ENCODE measurements around the gene HIRA.

The HIRA gene

GRCh38 chr22:19412478-19412877 is 19.1 kb downstream of the HIRA start:
- Mint-ChIP-seq H3K9me3 (peaks cover 4% of the 10 kb centered on the region), H3K27me3 (ENCODE audit: low read depth) (no peaks in the 10 kb centered on the region), H3K27ac (no peak overlapping the region), H3K36me3 (ENCODE audit: low read depth) (peaks cover 29% of the 10 kb centered on the region), H3K4me3 (no peak overlapping the region), H3K4me1 (no peaks in the 10 kb centered on the region)
- TF ChIP-seq CTCF (IDR thresholded peaks at IDR 0.05; ENCODE audit: unreplicated experiment in 3 of 3): no peak

GRCh38 chr22:19411690-19412045 is 19.9 kb downstream of the HIRA start:
- no peak overlapping the region for H3K4me3 Mint-ChIP-seq
- no peaks in the 10 kb centered on the region for H3K27me3 Mint-ChIP-seq (ENCODE audit: low read depth)
- no peaks in the 10 kb centered on the region for H3K4me1 Mint-ChIP-seq
- H3K9me3 Mint-ChIP-seq: peaks cover 4% of the 10 kb centered on the region
- no peak for TF ChIP-seq CTCF (IDR thresholded peaks at IDR 0.05; ENCODE audit: unreplicated experiment in 3 of 3)
- H3K36me3 Mint-ChIP-seq (ENCODE audit: low read depth): peaks cover 32% of the 10 kb centered on the region
- no peak overlapping the region for H3K27ac Mint-ChIP-seq

- Mint-ChIP-seq H3K27ac (no peak overlapping the region), H3K36me3 (ENCODE audit: low read depth) (peaks cover 29% of the 10 kb centered on the region), H3K27me3 (ENCODE audit: low read depth) (no peaks in the 10 kb centered on the region), H3K4me3 (no peak overlapping the region), H3K9me3 (peaks cover 4% of the 10 kb centered on the region), H3K4me1 (no peaks in the 10 kb centered on the region)
- TF ChIP-seq CTCF (IDR thresholded peaks at IDR 0.05; ENCODE audit: unreplicated experiment in 3 of 3): no peak
Observed at GRCh38 chr22:19410941-19411689, 20.4 kb downstream of the HIRA start.

- no peak for TF ChIP-seq CTCF (IDR thresholded peaks at IDR 0.05; ENCODE audit: unreplicated experiment in 3 of 3)
- Mint-ChIP-seq H3K4me3 (no peak overlapping the region), H3K9me3 (no peaks in the 10 kb centered on the region), H3K27me3 (ENCODE audit: low read depth) (no peaks in the 10 kb centered on the region), H3K27ac (no peak overlapping the region), H3K36me3 (ENCODE audit: low read depth) (peaks cover 47% of the 10 kb centered on the region), H3K4me1 (no peaks in the 10 kb centered on the region)
Observed at GRCh38 chr22:19407649-19408606, 23.6 kb downstream of the HIRA start.

- H3K27ac Mint-ChIP-seq: no peak overlapping the region
- TF ChIP-seq CTCF (IDR thresholded peaks at IDR 0.05; ENCODE audit: unreplicated experiment in 3 of 3): no peak
- H3K9me3 Mint-ChIP-seq: no peaks in the 10 kb centered on the region
- peaks cover 50% of the 10 kb centered on the region for H3K36me3 Mint-ChIP-seq (ENCODE audit: low read depth)
- H3K4me1 Mint-ChIP-seq: no peaks in the 10 kb centered on the region
- H3K4me3 Mint-ChIP-seq: no peak overlapping the region
- H3K27me3 Mint-ChIP-seq (ENCODE audit: low read depth): no peaks in the 10 kb centered on the region
Observed at GRCh38 chr22:19406846-19407245, 24.7 kb downstream of the HIRA start.
